ENCODE data around the gene CCDC122.
A peak's percentile ranks its signal among the peaks of the same experiment; 100 is the strongest.

CCDC122 gene

DNA sequence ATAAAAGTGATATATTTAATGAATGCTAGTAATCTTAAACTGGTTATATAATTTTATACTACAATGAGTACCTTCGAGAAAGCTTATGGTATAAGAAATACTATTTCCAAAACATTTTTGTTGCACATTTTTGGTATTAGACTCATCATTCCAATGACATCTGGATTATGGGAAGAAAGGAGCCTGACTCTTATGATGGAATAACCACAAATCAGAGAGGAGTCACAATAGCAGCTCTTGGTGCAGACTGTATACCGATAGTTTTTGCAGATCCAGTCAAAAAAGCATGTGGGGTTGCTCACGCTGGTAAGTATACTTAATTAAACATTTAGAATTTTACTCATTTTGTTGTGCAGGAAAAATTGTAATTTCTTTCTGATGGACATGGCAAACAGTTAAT lies 4.1 kb upstream of the CCDC122 start:
- H3K36me3 Mint-ChIP-seq: no peaks in the 10 kb centered on the region
- no peak overlapping the region for H3K27ac Mint-ChIP-seq
- peaks cover 9% of the 10 kb centered on the region for H3K4me1 Mint-ChIP-seq
- H3K9me3 Mint-ChIP-seq: no peaks in the 10 kb centered on the region
- no peak overlapping the region for H3K4me3 Mint-ChIP-seq
- H3K27me3 Mint-ChIP-seq: peaks cover 23% of the 10 kb centered on the region

DNA sequence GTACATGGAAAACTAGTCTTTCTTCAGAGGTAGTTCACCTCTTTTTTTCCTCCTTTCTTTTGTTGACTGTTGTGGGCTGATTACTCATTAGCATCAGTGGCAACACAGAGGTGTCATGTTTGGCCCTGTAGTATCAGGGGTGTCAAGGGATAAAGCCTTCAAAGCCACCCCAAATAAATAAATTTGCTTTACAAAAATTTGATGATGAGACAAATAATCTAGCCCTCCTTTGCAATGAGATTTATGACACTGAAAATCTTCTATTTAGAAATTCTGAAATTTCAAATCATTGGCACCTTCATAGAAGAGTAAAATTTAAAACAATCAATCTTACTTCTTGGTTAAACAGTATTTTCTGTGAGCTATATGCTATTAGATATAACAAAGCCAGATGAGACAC lies 2.0 kb upstream of the CCDC122 start:
- Mint-ChIP-seq H3K4me1 (peaks cover 20% of the 10 kb centered on the region), H3K27ac (no peak overlapping the region), H3K4me3 (peak overlapping the region; percentile 9), H3K36me3 (no peaks in the 10 kb centered on the region), H3K9me3 (no peaks in the 10 kb centered on the region), H3K27me3 (peaks cover 25% of the 10 kb centered on the region)

DNA sequence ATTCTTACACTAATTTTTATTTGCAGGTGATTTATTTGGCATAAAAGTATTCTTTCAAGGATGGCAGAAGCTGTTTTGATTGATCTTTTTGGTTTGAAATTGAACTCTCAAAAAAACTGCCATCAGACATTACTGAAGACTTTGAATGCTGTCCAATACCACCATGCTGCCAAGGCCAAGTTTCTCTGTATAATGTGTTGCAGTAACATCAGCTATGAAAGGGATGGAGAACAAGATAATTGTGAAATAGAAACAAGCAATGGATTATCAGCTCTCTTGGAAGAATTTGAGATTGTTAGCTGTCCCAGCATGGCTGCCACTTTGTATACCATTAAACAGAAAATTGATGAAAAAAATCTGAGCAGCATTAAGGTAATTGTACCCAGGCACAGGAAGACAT lies 1.4 kb upstream of the CCDC122 start:
- H3K4me1 Mint-ChIP-seq: peaks cover 20% of the 10 kb centered on the region

DNA sequence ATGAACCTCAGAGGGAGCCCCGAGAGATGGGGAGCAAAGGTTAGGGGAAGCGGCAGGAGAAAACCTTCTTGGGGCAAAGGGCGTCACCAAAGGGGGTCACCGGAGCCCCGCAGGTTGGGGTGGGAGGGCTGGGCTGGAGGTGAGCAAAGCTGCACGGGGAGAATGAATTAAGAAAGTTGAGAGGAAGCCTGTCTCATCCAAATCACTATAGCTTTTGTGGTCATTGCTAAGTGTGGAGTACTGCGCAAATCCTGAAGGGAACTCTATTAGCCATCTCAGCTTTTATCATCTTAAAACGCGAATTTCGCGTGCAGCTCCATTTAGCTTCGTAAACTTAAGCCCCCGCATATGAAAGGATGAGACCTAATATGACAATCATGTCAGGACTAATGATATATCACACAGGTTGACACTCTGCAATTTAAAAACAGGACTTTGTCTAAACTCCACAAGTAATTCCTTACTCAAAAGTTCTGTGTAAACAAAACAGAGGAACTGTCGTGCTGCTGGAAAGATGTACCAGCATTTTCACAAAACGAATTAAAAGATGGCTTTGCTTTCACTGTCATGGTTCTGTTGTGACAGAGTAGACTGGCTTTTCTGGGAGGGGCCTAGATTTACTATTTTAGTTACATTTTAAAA lies 795 bp upstream of the CCDC122 start:
- H3K27me3 Mint-ChIP-seq: peaks cover 21% of the 10 kb centered on the region
- peak overlapping the region; percentile 38 for H3K27ac Mint-ChIP-seq
- peak overlapping the region; percentile 86 for H3K4me3 Mint-ChIP-seq
- H3K36me3 Mint-ChIP-seq: no peaks in the 10 kb centered on the region
- H3K4me1 Mint-ChIP-seq: peaks cover 20% of the 10 kb centered on the region
- H3K9me3 Mint-ChIP-seq: no peaks in the 10 kb centered on the region

More for the DNA sequence above, 1.4 kb upstream of the CCDC122 start:
- Mint-ChIP-seq H3K27me3 (peaks cover 23% of the 10 kb centered on the region), H3K36me3 (no peaks in the 10 kb centered on the region), H3K9me3 (no peaks in the 10 kb centered on the region), H3K4me3 (no peak overlapping the region), H3K27ac (no peak overlapping the region)

DNA sequence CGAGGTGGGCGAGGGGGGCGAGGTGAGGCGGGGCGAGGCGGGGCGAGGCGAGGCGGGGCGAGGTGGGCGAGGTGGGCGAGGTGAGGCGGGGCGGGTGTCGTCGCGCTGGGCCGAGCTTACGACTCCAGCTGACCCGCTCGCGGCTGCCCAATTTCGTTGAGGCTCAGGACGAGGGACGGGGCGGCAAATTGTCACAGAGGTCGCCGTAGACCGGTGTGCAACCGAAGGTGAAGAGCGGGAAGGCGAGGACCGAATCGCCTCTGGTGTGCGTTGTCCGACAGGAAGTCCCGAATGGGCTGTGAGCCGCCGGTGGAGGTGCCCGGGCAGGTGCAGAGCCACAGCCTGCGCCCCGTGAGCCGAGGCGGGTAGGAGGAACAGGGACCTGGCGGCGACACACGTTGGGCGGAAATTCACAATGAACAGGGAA lies 228 bp upstream of the CCDC122 start, which contains the start of gene LACC1:
Gene LACC1 (plus strand): TSS at position 150 of the 427 bp plus-strand sequence. CDS start 1,082 bp downstream, outside the sequence.
- Mint-ChIP-seq H3K9me3 (no peaks in the 10 kb centered on the region), H3K27ac (peak within 1 kb of the TSS; percentile 85), H3K27me3 (peaks cover 21% of the 10 kb centered on the region), H3K4me1 (peaks cover 20% of the 10 kb centered on the region), H3K36me3 (no peaks in the 10 kb centered on the region), H3K4me3 (peak within 1 kb of the TSS; percentile 86)

DNA sequence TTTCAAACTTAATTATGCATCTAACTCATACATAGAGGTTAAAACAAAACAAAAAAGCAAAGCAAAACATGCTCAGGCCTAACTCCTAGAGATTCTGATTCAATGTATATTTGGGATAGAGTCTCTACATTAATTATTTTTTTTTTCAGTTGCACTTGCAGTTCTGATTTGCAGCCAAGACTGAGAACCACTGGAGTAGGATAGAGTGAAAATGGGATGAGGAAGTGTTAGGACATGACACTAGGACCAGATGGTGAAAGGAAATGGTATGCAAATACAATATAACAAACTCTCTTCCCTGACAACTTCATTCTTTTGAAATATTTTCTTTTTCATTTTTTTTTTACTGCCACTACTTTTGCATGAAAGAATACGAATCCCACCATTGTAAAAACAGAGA lies 1.8 kb downstream of the CCDC122 start:
- H3K4me3 Mint-ChIP-seq: peak overlapping the region; percentile 73

DNA sequence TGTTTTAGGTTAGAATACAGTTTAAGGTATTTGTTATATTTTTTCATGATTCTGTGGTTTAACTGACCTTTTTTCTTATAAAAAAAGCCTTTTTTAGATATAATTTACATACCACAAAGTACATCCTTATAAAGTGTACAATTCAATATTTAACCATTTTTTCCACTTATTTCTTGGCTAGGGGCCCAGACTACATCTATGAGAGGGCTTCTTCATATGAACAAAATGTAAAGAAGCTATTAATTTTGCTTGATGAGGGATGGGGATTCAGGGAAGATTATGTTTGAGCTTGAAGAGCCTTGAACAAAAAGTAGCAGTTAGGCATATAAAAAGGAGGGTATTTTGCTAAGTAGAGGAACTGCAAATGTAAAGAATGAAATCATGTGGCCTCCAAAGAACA lies 2.2 kb downstream of the CCDC122 start:
- Mint-ChIP-seq H3K9me3 (no peaks in the 10 kb centered on the region), H3K27ac (peak overlapping the region; percentile 19), H3K36me3 (no peaks in the 10 kb centered on the region), H3K27me3 (peaks cover 19% of the 10 kb centered on the region), H3K4me3 (peak overlapping the region; percentile 73), H3K4me1 (peaks cover 20% of the 10 kb centered on the region)

More for the DNA sequence above, 1.8 kb downstream of the CCDC122 start:
- H3K36me3 Mint-ChIP-seq: no peaks in the 10 kb centered on the region
- peaks cover 21% of the 10 kb centered on the region for H3K27me3 Mint-ChIP-seq
- peak overlapping the region; percentile 19 for H3K27ac Mint-ChIP-seq
- H3K9me3 Mint-ChIP-seq: no peaks in the 10 kb centered on the region
- H3K4me1 Mint-ChIP-seq: peaks cover 20% of the 10 kb centered on the region

DNA sequence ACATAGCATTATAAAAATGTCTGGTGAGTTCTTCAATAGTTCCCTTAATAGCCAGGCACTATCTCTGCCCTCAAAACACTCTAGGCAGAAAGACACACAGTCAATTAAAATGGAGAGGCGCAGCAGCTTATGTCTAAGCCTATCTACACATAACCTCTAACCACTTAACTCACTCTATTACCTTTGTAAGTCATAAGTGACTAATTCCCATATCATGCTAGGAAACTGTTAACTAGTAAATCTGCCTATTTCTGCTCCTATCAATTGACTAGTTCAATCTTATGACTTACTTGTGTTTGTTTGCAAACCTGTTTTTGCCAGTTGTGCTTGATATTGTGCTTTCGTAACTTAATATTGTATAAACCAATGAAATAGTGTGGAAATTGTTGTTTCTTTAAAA lies 3.2 kb downstream of the CCDC122 start:
- Mint-ChIP-seq H3K4me3 (no peak overlapping the region), H3K9me3 (no peaks in the 10 kb centered on the region), H3K27ac (no peak overlapping the region), H3K27me3 (peaks cover 11% of the 10 kb centered on the region), H3K4me1 (peaks cover 20% of the 10 kb centered on the region), H3K36me3 (no peaks in the 10 kb centered on the region)

DNA sequence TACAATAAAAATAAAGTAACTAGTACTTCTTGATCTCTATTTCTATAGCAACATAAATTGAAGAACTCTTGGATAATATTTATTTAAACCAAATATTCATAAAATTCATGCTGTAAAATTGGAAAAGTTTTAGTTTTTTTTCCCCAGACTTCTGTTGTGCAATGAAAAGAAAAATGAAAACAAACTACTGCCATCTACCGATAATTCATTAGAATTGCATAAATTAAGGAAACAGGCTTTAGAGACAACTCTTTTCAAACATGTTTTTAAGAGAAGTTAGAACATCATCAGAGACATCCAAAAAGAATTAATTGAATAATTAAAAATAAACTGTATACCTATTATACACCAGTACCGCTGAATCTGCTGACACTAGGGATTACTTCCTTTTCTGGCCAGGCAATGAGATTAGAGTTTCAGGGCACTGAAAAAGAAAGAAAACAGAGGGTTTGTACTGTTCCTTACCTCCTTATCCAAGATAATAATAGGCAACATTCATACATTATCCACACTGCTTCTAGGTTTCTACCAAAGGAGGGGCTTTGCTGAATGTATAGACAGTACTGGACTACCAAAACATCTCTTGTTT lies 4.9 kb downstream of the CCDC122 start:
- Mint-ChIP-seq H3K4me3 (no peak overlapping the region), H3K4me1 (peaks cover 13% of the 10 kb centered on the region), H3K36me3 (no peaks in the 10 kb centered on the region), H3K9me3 (no peaks in the 10 kb centered on the region), H3K27me3 (peaks cover 2% of the 10 kb centered on the region), H3K27ac (no peak overlapping the region)

DNA sequence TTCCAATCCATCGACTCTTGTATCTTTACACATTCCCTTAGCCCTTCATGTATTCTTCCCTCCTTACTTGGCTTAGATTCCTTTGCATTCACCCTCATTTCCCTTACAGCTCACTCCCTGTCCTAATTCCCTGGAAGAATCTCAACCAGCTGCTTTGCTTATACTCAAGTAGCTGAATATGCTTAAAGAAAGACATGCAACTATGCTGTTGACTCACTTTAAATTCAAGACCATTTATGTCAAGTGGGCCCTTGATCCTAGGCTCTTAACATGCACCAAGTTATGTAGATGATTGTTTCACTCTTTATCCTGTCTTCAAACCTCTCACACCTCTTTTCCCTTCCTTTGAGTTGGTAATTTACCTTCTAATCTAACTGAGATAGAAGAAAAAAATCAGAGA lies 7.4 kb downstream of the CCDC122 start:
- Mint-ChIP-seq H3K27ac (no peak overlapping the region), H3K36me3 (no peaks in the 10 kb centered on the region), H3K9me3 (no peaks in the 10 kb centered on the region), H3K4me1 (no peaks in the 10 kb centered on the region), H3K27me3 (no peaks in the 10 kb centered on the region), H3K4me3 (no peak overlapping the region)

DNA sequence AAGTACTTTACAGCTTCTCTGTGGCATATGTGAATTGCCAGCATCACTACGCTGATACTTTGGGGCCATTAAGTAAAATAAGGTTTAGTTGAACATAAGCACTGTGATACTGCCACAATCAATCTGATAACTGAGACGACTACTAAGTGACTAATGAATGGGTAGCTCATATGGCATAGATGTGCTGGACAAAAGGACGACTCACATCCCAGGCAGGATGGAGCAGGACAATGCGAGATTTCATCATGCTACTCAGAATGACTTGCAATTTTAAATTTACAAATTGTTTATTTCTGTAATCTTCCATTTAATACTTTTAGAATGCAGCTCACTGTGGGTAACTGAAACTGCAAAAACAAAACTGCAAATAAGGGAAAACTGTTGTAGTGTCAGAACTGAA lies 13.6 kb downstream of the CCDC122 start:
- H3K4me1 Mint-ChIP-seq: no peaks in the 10 kb centered on the region
- H3K27ac Mint-ChIP-seq: no peak overlapping the region
- H3K4me3 Mint-ChIP-seq: no peak overlapping the region
- H3K27me3 Mint-ChIP-seq: peaks cover 1% of the 10 kb centered on the region
- no peaks in the 10 kb centered on the region for H3K36me3 Mint-ChIP-seq
- no peaks in the 10 kb centered on the region for H3K9me3 Mint-ChIP-seq

DNA sequence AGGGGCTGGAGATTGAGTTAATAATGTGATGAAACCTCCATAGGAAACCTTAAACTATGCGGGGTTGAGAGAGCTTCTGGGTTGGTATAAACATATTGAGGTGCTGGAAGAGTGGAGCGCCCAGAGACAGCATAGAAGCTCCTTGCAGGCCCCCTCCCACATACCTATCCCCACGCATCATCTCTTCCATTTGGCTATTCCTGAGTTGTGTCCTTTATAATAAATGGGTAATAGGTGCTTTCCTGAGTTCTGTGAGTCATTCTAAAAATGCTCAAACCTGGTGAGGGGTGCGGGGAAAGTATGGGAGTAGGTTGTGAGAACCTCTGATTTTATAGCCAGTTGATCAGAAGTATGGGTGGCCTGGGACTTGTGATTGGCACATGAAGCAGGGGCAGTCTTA lies 14.6 kb downstream of the CCDC122 start:
- Mint-ChIP-seq H3K27me3 (peaks cover 1% of the 10 kb centered on the region), H3K4me3 (no peak overlapping the region), H3K27ac (no peak overlapping the region), H3K36me3 (no peaks in the 10 kb centered on the region), H3K4me1 (no peaks in the 10 kb centered on the region), H3K9me3 (no peaks in the 10 kb centered on the region)

DNA sequence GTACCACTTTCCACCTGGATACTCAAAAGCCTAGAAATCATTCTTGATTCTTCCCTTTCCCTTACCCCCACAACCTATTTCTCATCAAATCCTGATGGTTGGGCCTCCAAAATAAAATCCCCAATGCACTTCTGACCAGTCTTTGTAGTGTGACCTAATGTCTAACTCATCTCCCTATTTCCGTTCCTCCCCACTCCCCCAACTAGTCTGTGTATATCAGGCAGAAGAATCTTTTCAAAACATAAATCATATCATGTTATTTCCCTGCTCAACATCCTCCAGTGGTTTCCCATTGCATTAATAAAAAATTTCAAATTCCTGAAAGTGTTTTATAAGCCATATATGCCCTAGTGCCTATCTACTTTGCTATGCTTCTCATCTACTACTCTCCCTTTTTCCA lies 17.7 kb downstream of the CCDC122 start:
- Mint-ChIP-seq H3K9me3 (no peaks in the 10 kb centered on the region), H3K36me3 (no peaks in the 10 kb centered on the region), H3K4me1 (no peaks in the 10 kb centered on the region), H3K4me3 (no peak overlapping the region), H3K27ac (no peak overlapping the region), H3K27me3 (peaks cover 1% of the 10 kb centered on the region)

DNA sequence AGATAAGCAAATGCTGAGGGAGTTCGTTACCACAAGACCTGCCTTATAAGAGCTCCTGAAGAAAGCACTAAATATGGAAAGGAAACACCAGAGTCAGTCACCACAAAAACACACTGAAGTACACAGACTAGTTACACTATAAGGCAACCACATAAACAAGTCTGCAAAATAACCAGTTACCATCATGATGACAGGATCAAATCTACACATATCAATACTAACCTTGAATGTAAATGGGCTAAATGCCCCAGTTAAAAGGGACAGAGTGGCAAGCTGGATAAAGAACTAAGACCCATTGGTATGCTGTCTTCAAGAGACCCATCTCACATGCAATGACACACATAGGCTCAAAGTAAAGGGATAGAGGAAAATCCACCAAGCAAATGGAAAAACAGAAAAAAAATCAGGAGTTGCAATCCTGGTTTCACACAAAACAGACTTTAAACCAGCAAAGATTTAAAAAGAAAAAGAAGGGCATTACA lies 26.6 kb downstream of the CCDC122 start:
- Mint-ChIP-seq H3K27me3 (peaks cover 1% of the 10 kb centered on the region), H3K36me3 (peaks cover 20% of the 10 kb centered on the region), H3K4me3 (no peak overlapping the region), H3K9me3 (peaks cover 40% of the 10 kb centered on the region), H3K4me1 (no peaks in the 10 kb centered on the region), H3K27ac (no peak overlapping the region)

DNA sequence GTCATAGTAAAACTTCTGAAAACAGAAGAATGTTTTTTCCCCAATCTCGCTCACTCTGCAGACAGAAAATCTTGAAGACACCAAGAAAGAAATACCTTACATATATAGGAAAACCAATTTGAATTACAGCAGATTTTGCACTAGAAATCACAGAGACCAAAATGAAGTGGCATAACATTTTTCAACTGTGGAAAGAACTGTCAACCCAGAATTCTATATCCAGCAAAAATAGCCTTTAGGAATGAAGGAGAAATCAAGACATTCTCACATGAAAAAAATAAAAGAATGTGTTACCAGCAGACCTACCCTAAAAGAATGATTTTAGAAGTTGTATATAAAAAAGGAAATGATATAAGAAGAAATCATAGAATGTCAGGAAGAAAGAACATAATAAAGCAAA lies 28.7 kb downstream of the CCDC122 start:
- H3K27me3 Mint-ChIP-seq: peaks cover 3% of the 10 kb centered on the region
- no peaks in the 10 kb centered on the region for H3K4me1 Mint-ChIP-seq
- peaks cover 20% of the 10 kb centered on the region for H3K36me3 Mint-ChIP-seq
- peaks cover 40% of the 10 kb centered on the region for H3K9me3 Mint-ChIP-seq
- no peak overlapping the region for H3K27ac Mint-ChIP-seq
- H3K4me3 Mint-ChIP-seq: no peak overlapping the region

DNA sequence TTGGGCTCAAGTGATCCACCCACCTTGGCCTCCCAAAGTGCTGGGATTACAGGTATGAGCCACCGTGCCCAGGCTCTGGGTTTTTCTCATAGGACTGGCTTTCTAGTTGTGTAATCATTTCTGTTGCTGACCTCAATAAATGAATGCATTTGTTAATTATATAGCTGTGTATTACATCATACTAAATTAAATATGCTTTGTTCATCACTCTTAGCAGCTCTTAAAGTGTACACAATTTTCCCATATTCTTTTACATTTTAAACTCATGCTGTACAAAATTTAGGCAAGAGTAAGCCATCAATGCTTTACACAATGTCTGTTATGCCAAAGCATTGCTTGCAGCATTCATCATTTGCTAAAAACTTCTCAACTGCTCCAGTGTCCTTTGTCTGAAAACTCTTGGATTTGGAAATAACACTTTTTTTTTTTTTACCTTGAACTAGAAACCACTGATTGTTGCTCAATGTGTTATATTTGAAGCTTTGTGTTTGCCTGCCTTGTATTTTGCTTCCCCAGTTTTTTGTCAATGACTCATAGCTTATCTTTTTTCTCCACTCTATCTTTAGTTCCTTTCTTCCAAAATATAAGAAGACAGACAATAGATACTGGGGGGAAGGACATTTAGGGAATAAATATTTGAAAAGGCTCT lies 31.4 kb downstream of the CCDC122 start:
- no peak overlapping the region for H3K4me3 Mint-ChIP-seq
- H3K9me3 Mint-ChIP-seq: peaks cover 26% of the 10 kb centered on the region
- no peak overlapping the region for H3K27ac Mint-ChIP-seq

More for the DNA sequence above, 31.4 kb downstream of the CCDC122 start:
- peaks cover 5% of the 10 kb centered on the region for H3K27me3 Mint-ChIP-seq
- peaks cover 14% of the 10 kb centered on the region for H3K36me3 Mint-ChIP-seq
- H3K4me1 Mint-ChIP-seq: no peaks in the 10 kb centered on the region
